ENCODE measurements around the gene PGAM2. TPM values are rescaled to one million over a fixed set of nuclear protein-coding genes. Genes with fewer than 3 reads are reported as not detected.

The PGAM2 gene
- total RNA-seq, 1 experiment from 2014 or later, result 0.27 TPM

Small RNA genes within 50 kb of the gene (microRNA-seq; reads per million reads assigned to microRNA genes)
- not detected for gene MIR6837 (ENCODE audit: borderline number of aligned reads)
- not detected for gene MIR6838 (ENCODE audit: borderline number of aligned reads)

Other genes starting within 250 kb of the PGAM2 start
- gene MRPS24, start 196.1 kb downstream of the PGAM2 start, total RNA-seq (2021; ENCODE audit: unreplicated experiment), result 156 TPM
- 28.0 TPM for gene URGCP, start 159.0 kb downstream of the PGAM2 start, total RNA-seq (2021; ENCODE audit: unreplicated experiment)
- gene UBE2D4, start 139.1 kb downstream of the PGAM2 start, total RNA-seq (2021; ENCODE audit: unreplicated experiment), result 12.9 TPM
- gene SPDYE1, start 67.7 kb downstream of the PGAM2 start, total RNA-seq (2021; ENCODE audit: unreplicated experiment), result not detected
- 39.4 TPM for gene DBNL, start 20.9 kb downstream of the PGAM2 start, total RNA-seq (2021; ENCODE audit: unreplicated experiment)
- gene POLM, start 17.0 kb upstream of the PGAM2 start, total RNA-seq (2021; ENCODE audit: unreplicated experiment), result 28.7 TPM
- 0.49 TPM for gene AEBP1, start 38.8 kb upstream of the PGAM2 start, total RNA-seq (2021; ENCODE audit: unreplicated experiment)
- 237 TPM for gene POLD2, start 58.0 kb upstream of the PGAM2 start, total RNA-seq (2021; ENCODE audit: unreplicated experiment)
- gene MYL7, start 75.8 kb upstream of the PGAM2 start, total RNA-seq (2021; ENCODE audit: unreplicated experiment), result not detected
- gene GCK, start 123.9 kb upstream of the PGAM2 start, total RNA-seq (2021; ENCODE audit: unreplicated experiment), result 0.34 TPM
- 84.8 TPM for gene YKT6, start 135.4 kb upstream of the PGAM2 start, total RNA-seq (2021; ENCODE audit: unreplicated experiment)

Data from HCT116 (cell line).